HepG2 (cell line): ENCODE results near the gene KIFAP3. TPM values are rescaled to one million over a fixed set of nuclear protein-coding genes. Genes with fewer than 3 reads are reported as not detected.
A peak's percentile ranks its signal among the peaks of the same experiment; 100 is the strongest.

ENCODE experiments used
- CHCHD3 ChIP-seq: sonication (generic); formaldehyde crosslinking; IDR thresholded peaks from 2 replicates; pipeline ENCODE4 v1.8.0; 2022; ENCODE audit warnings: mild to moderate bottlenecking, missing genetic modification reagents, moderate library complexity
- CREB1 ChIP-seq, 2 experiments: fragments of 450-650 bp in 1 of 2; IDR thresholded peaks; 2 replicates each; pipeline ENCODE4 v1.6.1; 2016 to 2017; ENCODE audit warnings: control low read depth in 1 of 2, mild to moderate bottlenecking in 1 of 2, missing compliant biosample characterization in 1 of 2, missing genetic modification characterization in 1 of 2
- ERF ChIP-seq: IDR thresholded peaks from 2 replicates; pipeline ENCODE4 v1.6.1; 2018; ENCODE audit warnings: missing biosample characterization, missing genetic modification reagents
- HCFC1 ChIP-seq: fragments of 150-350 bp; IDR thresholded peaks from 2 replicates; pipeline ENCODE4 v1.6.1; 2014; ENCODE audit warnings: low read depth, low read length
- HOXA7 ChIP-seq: sonication (generic); formaldehyde crosslinking; IDR thresholded peaks from 2 replicates; pipeline ENCODE4 v1.8.1; 2022; ENCODE audit warnings: mild to moderate bottlenecking, missing genetic modification reagents, moderate library complexity
- HOXD1 ChIP-seq: sonication (generic); formaldehyde crosslinking; IDR thresholded peaks from 2 replicates; pipeline ENCODE4 v1.5.0; 2020; ENCODE audit warnings: missing genetic modification reagents
- KLF12 ChIP-seq: sonication (generic); formaldehyde crosslinking; IDR thresholded peaks from 2 replicates; pipeline ENCODE4 v1.4.0; 2020; ENCODE audit warnings: missing genetic modification reagents, borderline replicate concordance
- RFX1 ChIP-seq: fragments of 450-650 bp; IDR thresholded peaks from 2 replicates; pipeline ENCODE4 v1.6.1; 2017
- SMAD3 ChIP-seq: sonication (generic); formaldehyde crosslinking; IDR thresholded peaks from 2 replicates; pipeline ENCODE4 v1.4.0; 2020; ENCODE audit warnings: missing genetic modification reagents
- SOX6 ChIP-seq, 2 experiments: fragments of 450-650 bp in 1 of 2; sonication (generic) in 1 of 2; formaldehyde crosslinking in 1 of 2; IDR thresholded peaks; 2 replicates each; pipeline versions ENCODE4 v1.4.0 to v1.6.1; 2017 to 2020; ENCODE audit warnings: antibody characterized with exemption in 1 of 2, mild to moderate bottlenecking in 1 of 2, missing genetic modification reagents in 1 of 2
- TGIF2 ChIP-seq: IDR thresholded peaks from 2 replicates; pipeline ENCODE4 v1.6.1; 2016; ENCODE audit warnings: control low read depth, missing compliant biosample characterization
- ZNF343 ChIP-seq: sonication (generic); formaldehyde crosslinking; IDR thresholded peaks from 2 replicates; pipeline ENCODE4 v1.4.0; 2020; ENCODE audit warnings: mild to moderate bottlenecking, missing genetic modification reagents
- ZNF350 ChIP-seq: sonication (generic); formaldehyde crosslinking; IDR thresholded peaks from 2 replicates; pipeline ENCODE4 v1.4.0; 2020; ENCODE audit warnings: mild to moderate bottlenecking, low read depth, missing genetic modification reagents, borderline replicate concordance
- ZNF614 ChIP-seq: IDR thresholded peaks from 2 replicates; pipeline ENCODE4 v1.6.1; 2018; ENCODE audit warnings: missing biosample characterization, missing genetic modification reagents, inconsistent platforms, borderline replicate concordance
- ZNF652 ChIP-seq: IDR thresholded peaks from 2 replicates; pipeline ENCODE4 v1.6.1; 2016; ENCODE audit warnings: low read depth, borderline replicate concordance
- ZNF780A ChIP-seq: sonication (generic); formaldehyde crosslinking; IDR thresholded peaks from 2 replicates; pipeline ENCODE4 v1.8.0; 2022; ENCODE audit warnings: mild to moderate bottlenecking, missing genetic modification reagents, moderate library complexity
- ZNF792 ChIP-seq: IDR thresholded peaks from 2 replicates; pipeline ENCODE4 v1.6.1; 2016
- polyA plus RNA-seq, 8 experiments: library from polyadenylated mRNA; depleted of rRNA in 3 of 8; stranded (reverse) in 7 of 8; unstranded in 1 of 8; fragments of >200 nt; fragmentation: Illumina TruSeq in 4 of 8; extraction: Trizol in 4 of 8; gene quantifications; 2 replicates each; pipeline versions ENCODE4 v1.2.1 to v1.2.3, GENCODE V29; 2011 to 2016; ENCODE audit warnings: low read depth in 4 of 8, missing spikeins in 1 of 8, mixed read lengths in 1 of 8; ENCODE audit not compliant: insufficient read depth in 1 of 8
- total RNA-seq, 5 experiments: library from RNA; depleted of rRNA; stranded (reverse); fragments of >200 nt; fragmentation: Illumina TruSeq; extraction: Trizol; gene quantifications; 2 replicates each; pipeline ENCODE4 v1.2.3, GENCODE V29; 2016; ENCODE audit warnings: low read depth in 1 of 5
- TF ChIP-seq, protein P1 (sequence below): sonication (generic); formaldehyde crosslinking; IDR thresholded peaks from 2 replicates; pipeline ENCODE4 v1.4.0; 2020; ENCODE audit warnings: low read depth, missing genetic modification reagents
- TF ChIP-seq, protein P2 (sequence below): sonication (generic); formaldehyde crosslinking; IDR thresholded peaks from 2 replicates; pipeline ENCODE4 v1.5.1; 2020; ENCODE audit warnings: mild to moderate bottlenecking, moderate library complexity, missing genetic modification reagents
- TF ChIP-seq, protein P3 (sequence below): fragments of 450-650 bp; IDR thresholded peaks from 2 replicates; pipeline ENCODE4 v1.6.1; 2017
- TF ChIP-seq, protein P4 (sequence below): sonication (generic); formaldehyde crosslinking; IDR thresholded peaks from 2 replicates; pipeline ENCODE4 v1.5.0; 2020; ENCODE audit warnings: missing genetic modification reagents

The KIFAP3 gene
- total and polyA plus RNA-seq, 2 of the 13 experiments (the other 11 are each of a cell fraction or from before 2014, with no cell fraction given) = 3.4 to 10.0 TPM

DNA sequence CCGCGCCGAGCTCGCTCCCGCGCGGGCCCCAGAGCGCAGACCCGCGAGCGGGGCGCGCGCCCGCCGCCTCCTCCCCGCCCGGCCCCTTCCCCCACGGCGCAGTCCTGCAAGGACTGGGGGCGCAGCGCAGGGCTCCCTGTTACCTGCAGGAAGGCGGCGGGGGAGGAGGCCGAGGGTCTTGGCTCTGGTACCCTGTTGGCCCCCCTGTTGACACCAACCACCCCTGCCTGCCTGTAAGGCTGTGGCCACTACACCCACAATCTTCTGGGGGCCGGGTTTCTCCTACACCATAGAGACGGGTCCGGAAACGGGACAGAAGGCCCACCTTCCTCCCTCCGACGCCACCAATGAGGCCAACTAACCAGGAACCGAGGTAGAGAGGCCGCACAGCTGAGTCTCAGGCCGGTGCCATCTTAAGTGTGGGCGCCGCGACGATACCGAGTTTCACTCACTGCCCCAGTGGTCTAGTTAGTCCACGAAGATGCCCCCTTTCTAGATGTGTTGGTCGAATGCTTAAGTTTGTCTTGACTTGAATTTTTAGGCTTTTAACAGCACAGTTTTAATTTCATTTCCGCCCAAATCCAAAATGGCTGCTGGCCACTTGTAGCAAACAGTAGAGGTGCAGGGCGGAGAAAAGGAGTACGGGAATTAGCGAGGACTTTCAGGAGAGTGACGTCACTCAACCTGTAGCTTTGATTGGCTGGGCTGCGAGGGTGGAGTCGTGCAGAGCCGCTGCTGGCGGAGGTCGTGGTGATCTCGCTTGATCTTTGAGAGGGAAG lies 180.7 kb downstream of the KIFAP3 start, which contains the start of gene SCYL3 (continued):
- TF ChIP-seq RFX1 = no peak
- peak; percentile 99 for TF ChIP-seq CREB1 (IDR thresholded peaks at IDR 0.05)
- TF ChIP-seq CREB1 (CRISPR knock-in tag; IDR thresholded peaks at IDR 0.05) = peak; percentile 98
- TF ChIP-seq ZNF343 = no peak
- TF ChIP-seq SOX6 (IDR thresholded peaks at IDR 0.05) = no peak
- peak; percentile 60 for TF ChIP-seq SOX6 (CRISPR knock-in tag; IDR thresholded peaks at IDR 0.05)
- TF ChIP-seq HOXD1 (CRISPR knock-in tag) = no peak
- TF ChIP-seq HOXA7 = no peak
- no peak; the same call in 1 of the 2 replicates for TF ChIP-seq ZNF350 (CRISPR knock-in tag)
- TF ChIP-seq, protein P1, sequence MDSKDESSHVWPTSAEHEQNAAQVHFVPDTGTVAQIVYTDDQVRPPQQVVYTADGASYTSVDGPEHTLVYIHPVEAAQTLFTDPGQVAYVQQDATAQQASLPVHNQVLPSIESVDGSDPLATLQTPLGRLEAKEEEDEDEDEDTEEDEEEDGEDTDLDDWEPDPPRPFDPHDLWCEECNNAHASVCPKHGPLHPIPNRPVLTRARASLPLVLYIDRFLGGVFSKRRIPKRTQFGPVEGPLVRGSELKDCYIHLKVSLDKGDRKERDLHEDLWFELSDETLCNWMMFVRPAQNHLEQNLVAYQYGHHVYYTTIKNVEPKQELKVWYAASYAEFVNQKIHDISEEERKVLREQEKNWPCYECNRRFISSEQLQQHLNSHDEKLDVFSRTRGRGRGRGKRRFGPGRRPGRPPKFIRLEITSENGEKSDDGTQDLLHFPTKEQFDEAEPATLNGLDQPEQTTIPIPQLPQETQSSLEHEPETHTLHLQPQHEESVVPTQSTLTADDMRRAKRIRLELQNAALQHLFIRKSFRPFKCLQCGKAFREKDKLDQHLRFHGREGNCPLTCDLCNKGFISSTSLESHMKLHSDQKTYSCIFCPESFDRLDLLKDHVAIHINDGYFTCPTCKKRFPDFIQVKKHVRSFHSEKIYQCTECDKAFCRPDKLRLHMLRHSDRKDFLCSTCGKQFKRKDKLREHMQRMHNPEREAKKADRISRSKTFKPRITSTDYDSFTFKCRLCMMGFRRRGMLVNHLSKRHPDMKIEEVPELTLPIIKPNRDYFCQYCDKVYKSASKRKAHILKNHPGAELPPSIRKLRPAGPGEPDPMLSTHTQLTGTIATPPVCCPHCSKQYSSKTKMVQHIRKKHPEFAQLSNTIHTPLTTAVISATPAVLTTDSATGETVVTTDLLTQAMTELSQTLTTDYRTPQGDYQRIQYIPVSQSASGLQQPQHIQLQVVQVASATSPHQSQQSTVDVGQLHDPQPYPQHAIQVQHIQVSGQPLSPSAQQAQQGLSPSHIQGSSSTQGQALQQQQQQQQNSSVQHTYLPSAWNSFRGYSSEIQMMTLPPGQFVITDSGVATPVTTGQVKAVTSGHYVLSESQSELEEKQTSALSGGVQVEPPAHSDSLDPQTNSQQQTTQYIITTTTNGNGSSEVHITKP (CRISPR knock-in tag) = no peak
- peak; percentile 71; the same call in 1 of the 2 replicates for TF ChIP-seq TGIF2 (CRISPR knock-in tag)
- TF ChIP-seq ERF (CRISPR knock-in tag) = peak; percentile 36; the same call in 1 of the 2 replicates
- TF ChIP-seq, protein P2, sequence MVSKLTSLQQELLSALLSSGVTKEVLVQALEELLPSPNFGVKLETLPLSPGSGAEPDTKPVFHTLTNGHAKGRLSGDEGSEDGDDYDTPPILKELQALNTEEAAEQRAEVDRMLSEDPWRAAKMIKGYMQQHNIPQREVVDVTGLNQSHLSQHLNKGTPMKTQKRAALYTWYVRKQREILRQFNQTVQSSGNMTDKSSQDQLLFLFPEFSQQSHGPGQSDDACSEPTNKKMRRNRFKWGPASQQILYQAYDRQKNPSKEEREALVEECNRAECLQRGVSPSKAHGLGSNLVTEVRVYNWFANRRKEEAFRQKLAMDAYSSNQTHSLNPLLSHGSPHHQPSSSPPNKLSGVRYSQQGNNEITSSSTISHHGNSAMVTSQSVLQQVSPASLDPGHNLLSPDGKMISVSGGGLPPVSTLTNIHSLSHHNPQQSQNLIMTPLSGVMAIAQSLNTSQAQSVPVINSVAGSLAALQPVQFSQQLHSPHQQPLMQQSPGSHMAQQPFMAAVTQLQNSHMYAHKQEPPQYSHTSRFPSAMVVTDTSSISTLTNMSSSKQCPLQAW = peak; percentile 35; the same call in 1 of the 2 replicates
- 0 out of 2 replicates have a peak, but pooled peaks have one; percentile 23 for TF ChIP-seq ZNF792 (CRISPR knock-in tag)
- TF ChIP-seq ZNF614 (CRISPR knock-in tag) = no peak; the same call in 1 of the 2 replicates
- TF ChIP-seq CHCHD3 = peak; percentile 26; the same call in 1 of the 2 replicates
- TF ChIP-seq, protein P3, sequence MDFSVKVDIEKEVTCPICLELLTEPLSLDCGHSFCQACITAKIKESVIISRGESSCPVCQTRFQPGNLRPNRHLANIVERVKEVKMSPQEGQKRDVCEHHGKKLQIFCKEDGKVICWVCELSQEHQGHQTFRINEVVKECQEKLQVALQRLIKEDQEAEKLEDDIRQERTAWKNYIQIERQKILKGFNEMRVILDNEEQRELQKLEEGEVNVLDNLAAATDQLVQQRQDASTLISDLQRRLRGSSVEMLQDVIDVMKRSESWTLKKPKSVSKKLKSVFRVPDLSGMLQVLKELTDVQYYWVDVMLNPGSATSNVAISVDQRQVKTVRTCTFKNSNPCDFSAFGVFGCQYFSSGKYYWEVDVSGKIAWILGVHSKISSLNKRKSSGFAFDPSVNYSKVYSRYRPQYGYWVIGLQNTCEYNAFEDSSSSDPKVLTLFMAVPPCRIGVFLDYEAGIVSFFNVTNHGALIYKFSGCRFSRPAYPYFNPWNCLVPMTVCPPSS = no peak
- peak; percentile 80 for TF ChIP-seq HCFC1
- peak; percentile 29; the same call in 1 of the 2 replicates for TF ChIP-seq SMAD3 (CRISPR knock-in tag)
- TF ChIP-seq, protein P4, sequence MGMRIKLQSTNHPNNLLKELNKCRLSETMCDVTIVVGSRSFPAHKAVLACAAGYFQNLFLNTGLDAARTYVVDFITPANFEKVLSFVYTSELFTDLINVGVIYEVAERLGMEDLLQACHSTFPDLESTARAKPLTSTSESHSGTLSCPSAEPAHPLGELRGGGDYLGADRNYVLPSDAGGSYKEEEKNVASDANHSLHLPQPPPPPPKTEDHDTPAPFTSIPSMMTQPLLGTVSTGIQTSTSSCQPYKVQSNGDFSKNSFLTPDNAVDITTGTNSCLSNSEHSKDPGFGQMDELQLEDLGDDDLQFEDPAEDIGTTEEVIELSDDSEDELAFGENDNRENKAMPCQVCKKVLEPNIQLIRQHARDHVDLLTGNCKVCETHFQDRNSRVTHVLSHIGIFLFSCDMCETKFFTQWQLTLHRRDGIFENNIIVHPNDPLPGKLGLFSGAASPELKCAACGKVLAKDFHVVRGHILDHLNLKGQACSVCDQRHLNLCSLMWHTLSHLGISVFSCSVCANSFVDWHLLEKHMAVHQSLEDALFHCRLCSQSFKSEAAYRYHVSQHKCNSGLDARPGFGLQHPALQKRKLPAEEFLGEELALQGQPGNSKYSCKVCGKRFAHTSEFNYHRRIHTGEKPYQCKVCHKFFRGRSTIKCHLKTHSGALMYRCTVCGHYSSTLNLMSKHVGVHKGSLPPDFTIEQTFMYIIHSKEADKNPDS (CRISPR knock-in tag) = no peak
- no peak; the same call in 1 of the 2 replicates for TF ChIP-seq KLF12 (CRISPR knock-in tag)
- no peak for TF ChIP-seq ZNF652 (CRISPR knock-in tag)
- no peak for TF ChIP-seq ZNF780A (CRISPR knock-in tag)
